AG04450 (cell line): ENCODE data around the gene MRLN. TPM values are rescaled to one million over a fixed set of nuclear protein-coding genes. Genes with fewer than 3 reads are reported as not detected.
"Not testable (repeated sequence)": the region's sequence is repeated elsewhere in the genome, so short reads cannot be mapped to it uniquely, and the experiment has no call there.

Source experiments
- CTCF ChIA-PET: fragments of 300-600, 350-600 bp; formaldehyde crosslinking; extraction: SDS; loops from one replicate; lab custom pipeline; 2022; ENCODE audit warnings: antibody characterized with exemption, inconsistent platforms; lab: Charles Lee
- POLR2A ChIA-PET: fragments of 350-600 bp; formaldehyde crosslinking; extraction: SDS; loops from one replicate; lab custom pipeline; 2021; ENCODE audit warnings: antibody characterized with exemption, inconsistent platforms; lab: Yijun Ruan, JAX
- DNase-seq: peaks from one replicate; pipeline ENCODE4 v3.0.0-alpha.2; 2011; ENCODE audit warnings: low read depth, low spot score
- H3K27ac ChIP-seq: one replicate; pipeline ENCODE4 v1.5.1; 2012; ENCODE audit warnings: low read depth, low read length, control low read depth
- H3K27me3 ChIP-seq: one replicate; pipeline ENCODE4 v1.6.0; 2012; ENCODE audit warnings: low read length; ENCODE audit not compliant: control insufficient read depth, insufficient read depth
- H3K4me3 ChIP-seq: 2 replicates; pipeline ENCODE4 v1.5.1; 2011; ENCODE audit warnings: mild to moderate bottlenecking, low read depth, low read length, control low read depth
- H3K9me3 ChIP-seq: 2 replicates; pipeline ENCODE4 v1.5.1; 2012; ENCODE audit warnings: low read length; ENCODE audit not compliant: control insufficient read depth, insufficient read depth
- polyA plus RNA-seq: library from polyadenylated mRNA; depleted of rRNA; stranded (reverse); fragments of >200 nt; gene quantifications from 2 replicates; pipeline ENCODE4 v1.2.3, GENCODE V29; 2011
- TF ChIP-seq, protein P1 (sequence below): IDR thresholded peaks from 2 replicates; pipeline ENCODE4 v1.5.1; 2011; ENCODE audit warnings: low read depth, low read length, control low read depth, inconsistent platforms

Gene MRLN
- polyA plus RNA-seq, 1 experiment, result not detected

DNA sequence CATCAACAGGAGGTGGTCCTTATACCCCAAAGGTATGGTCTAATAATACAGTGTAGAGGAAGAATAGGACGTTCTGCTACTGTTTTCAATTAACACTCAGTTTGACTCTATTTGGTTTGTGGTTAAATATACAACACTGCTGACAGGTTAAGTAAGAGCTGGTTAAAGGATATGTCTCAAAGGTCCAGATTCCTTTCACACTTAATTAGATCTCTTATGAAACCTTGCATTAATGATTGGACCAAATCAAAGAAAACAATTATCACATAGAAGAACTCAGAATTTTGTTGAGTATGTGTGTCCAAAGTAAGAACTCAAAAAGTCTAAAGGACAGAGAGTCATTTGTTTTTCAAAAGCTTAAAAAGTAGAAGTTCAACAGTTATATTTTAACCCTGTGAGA lies 18.0 kb downstream of the MRLN start:
- TF ChIP-seq, protein P1, sequence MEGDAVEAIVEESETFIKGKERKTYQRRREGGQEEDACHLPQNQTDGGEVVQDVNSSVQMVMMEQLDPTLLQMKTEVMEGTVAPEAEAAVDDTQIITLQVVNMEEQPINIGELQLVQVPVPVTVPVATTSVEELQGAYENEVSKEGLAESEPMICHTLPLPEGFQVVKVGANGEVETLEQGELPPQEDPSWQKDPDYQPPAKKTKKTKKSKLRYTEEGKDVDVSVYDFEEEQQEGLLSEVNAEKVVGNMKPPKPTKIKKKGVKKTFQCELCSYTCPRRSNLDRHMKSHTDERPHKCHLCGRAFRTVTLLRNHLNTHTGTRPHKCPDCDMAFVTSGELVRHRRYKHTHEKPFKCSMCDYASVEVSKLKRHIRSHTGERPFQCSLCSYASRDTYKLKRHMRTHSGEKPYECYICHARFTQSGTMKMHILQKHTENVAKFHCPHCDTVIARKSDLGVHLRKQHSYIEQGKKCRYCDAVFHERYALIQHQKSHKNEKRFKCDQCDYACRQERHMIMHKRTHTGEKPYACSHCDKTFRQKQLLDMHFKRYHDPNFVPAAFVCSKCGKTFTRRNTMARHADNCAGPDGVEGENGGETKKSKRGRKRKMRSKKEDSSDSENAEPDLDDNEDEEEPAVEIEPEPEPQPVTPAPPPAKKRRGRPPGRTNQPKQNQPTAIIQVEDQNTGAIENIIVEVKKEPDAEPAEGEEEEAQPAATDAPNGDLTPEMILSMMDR, result no peak
- CTCF ChIA-PET, result no interaction called here

DNA sequence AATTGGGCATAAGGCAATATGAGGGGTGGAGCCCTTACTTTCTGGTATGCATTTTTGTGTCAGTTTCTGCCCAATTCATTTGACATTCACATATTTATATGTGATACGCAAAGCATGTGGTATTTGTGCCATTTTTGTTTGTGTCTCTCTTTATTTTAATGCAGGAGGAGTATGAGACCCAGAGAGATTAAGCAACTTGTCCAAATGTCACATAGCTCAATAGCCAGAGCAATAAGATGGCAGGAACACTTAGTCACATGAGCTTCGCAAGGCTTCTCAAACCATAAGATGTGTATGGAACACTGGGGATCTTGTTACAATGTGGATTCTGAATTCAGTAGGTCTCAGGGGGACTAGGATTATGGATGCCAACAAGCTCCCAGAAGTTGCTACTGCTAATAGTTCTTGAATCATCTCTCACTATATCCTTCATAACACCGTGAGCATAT lies 19.2 kb downstream of the MRLN start:
- TF ChIP-seq, protein P1, result no peak
- Histone ChIP-seq H3K27me3 (no peaks in the 10 kb centered on the region), H3K4me3 (no peak overlapping the region), H3K9me3 (no peaks in the 10 kb centered on the region), H3K27ac (no peak overlapping the region)
- no peak for DNase-seq
- POLR2A ChIA-PET, result no interaction called here
- CTCF ChIA-PET, result interaction anchor here (0.5 kb wide), 1 partner anchor 19 kb away, joined by 8 read pairs; the partner anchor contains the start of gene MRLN

More for the DNA sequence above, 18.0 kb downstream of the MRLN start:
- POLR2A ChIA-PET, result no interaction called here
- no peak overlapping the region for H3K4me3 ChIP-seq
- DNase-seq, result no peak
- H3K9me3 ChIP-seq, result no peaks in the 10 kb centered on the region
- no peak overlapping the region for H3K27ac ChIP-seq
- H3K27me3 ChIP-seq, result no peaks in the 10 kb centered on the region

DNA sequence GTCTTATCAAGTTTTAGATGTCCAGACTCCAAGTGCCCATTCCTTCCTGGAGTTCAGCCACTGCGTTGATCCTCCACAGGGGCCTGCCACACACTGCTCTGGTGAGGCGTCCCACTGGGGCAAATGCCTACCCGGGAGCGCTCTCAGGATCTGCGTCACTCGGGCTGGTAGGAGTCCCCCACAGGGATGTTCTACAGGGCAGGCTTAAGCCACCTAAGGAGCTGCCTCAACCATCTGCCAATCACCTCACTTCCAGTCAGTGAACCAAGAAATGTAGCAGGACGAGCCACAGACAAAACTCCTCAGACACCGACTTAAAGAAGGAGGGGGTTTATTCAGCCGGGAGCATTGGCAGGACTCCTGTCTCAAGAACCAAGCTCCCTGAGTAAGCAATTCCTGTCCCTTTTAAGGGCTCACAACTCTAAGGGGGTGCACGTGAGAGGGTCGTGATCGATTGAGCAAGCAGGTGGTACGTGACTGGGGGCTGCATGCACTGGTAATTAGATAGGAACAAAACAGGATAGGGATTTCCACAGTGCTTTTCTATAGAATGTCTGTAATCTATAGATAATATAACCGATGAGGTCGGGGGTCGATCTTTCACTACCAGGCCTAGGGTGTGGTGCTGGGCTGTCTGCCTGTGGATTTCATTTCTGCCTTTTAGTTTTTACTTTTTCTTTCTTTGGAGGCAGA lies 19.8 kb downstream of the MRLN start:
- H3K4me3 ChIP-seq, POLR2A ChIA-PET, H3K27me3 ChIP-seq, H3K9me3 ChIP-seq, DNase-seq, H3K27ac ChIP-seq, CTCF ChIA-PET: not testable (repeated sequence)

DNA sequence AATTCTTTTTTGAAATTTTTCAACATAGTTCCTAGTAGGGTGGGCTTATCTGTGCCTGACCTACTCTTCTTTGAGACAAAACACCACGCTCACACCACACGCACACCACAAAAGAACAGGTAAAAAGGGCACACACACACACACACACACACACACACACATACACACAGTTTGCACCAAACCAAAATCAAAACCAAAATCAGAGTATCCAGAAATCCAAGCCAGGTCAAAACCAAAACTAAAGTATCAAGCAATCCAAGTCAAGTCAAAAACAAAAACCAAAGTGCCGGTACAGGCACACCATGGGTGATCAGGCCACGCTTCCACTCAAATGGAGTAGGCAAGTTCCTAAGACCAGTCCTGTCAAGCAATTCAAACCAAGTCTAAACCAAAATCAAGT lies 20.4 kb downstream of the MRLN start:
- DNase-seq, H3K27me3 ChIP-seq, POLR2A ChIA-PET, H3K9me3 ChIP-seq, H3K27ac ChIP-seq, CTCF ChIA-PET, H3K4me3 ChIP-seq: not testable (repeated sequence)

DNA sequence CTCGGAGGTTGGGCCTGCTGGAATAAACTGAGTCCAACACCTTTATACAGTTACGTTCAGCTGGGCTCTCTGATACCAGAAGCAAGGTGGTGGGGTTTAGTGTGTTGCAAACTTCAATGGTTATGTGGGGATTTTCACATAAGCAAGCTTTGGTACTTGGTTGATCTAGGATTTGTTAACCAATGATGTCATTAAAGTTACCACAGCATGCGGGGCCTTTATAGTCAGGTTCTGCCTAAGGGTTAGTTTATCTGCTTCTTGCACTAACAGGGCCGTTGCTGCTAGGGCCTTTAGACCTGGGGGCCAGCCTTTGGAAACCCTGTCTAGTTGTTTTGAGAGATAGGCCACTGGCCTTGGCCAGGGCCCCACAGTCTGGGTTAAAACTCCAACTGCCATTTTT lies 24.1 kb downstream of the MRLN start:
- H3K27ac ChIP-seq, H3K9me3 ChIP-seq, POLR2A ChIA-PET, H3K27me3 ChIP-seq, DNase-seq, H3K4me3 ChIP-seq, CTCF ChIA-PET: not testable (repeated sequence)

DNA sequence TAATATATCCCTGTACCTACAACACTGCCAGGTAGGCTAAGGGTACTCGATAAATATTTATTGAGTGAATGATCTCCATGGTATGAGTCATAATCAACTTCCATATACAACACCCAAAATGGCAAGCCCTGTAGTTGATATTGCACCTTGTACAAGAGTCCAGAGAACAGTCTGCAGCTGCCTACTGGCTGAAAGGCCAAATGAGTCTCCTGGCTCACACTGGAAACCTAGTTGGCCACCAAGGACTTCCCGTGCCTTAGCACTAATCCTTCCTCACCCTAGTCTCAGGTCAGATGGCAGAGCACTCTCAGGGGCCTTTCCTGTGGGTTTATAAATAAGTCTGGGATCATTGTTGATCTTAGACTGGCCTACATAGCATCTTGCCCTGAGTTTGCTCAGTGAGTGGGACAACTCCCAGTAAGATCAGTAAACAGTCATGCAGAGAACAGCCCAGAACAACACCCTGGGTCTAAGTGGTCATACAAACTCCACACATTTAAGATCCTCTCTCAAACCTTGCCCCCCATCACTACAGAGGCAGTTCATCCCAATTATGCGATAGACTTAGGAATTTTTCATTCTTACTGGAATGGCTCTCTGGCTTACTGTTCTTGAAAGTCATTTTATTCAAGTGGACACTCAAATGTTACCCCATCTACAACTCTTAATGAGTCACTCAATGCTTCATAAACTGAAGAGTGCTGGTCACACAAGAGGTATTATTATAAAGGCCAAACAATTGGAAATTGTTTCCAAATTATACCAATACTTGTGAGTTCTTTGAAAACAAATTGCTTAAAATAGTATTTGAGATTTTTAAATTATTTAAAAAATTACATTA lies 28.9 kb downstream of the MRLN start:
- DNase-seq, result no peak
- ChIA-PET CTCF (no interaction called here), POLR2A (no interaction called here)
- Histone ChIP-seq H3K9me3 (no peaks in the 10 kb centered on the region), H3K27ac (no peak overlapping the region), H3K27me3 (no peaks in the 10 kb centered on the region), H3K4me3 (no peak overlapping the region)
- TF ChIP-seq, protein P1, result no peak
